Left ventricle myocardium inferior (tissue), 1 donor: ENCODE results near the gene CCDC6. TPM values are rescaled to one million over a fixed set of nuclear protein-coding genes. Genes with fewer than 3 reads are reported as not detected.
"Not testable (repeated sequence)": the region's sequence is repeated elsewhere in the genome, so short reads cannot be mapped to it uniquely, and the experiment has no call there.

Experiments used
- DNase-seq: peaks from one replicate; pipeline ENCODE4 v3.0.0-alpha.2; 2020
- H3K27ac ChIP-seq: fragments of 200-600 bp; replicated peaks from 2 replicates; pipeline ENCODE4 v1.8.0; 2021
- H3K27me3 ChIP-seq: fragments of 200-600 bp; 2 replicates; pipeline ENCODE4 v1.8.0; 2021; ENCODE audit warnings: low read depth
- H3K36me3 ChIP-seq: fragments of 200-600 bp; 2 replicates; pipeline ENCODE4 v1.8.0; 2021
- H3K4me1 ChIP-seq: fragments of 200-600 bp; 2 replicates; pipeline ENCODE4 v1.8.0; 2021
- H3K4me3 ChIP-seq: fragments of 200-600 bp; 2 replicates; pipeline ENCODE4 v1.8.0; 2021; ENCODE audit warnings: mild to moderate bottlenecking, moderate library complexity
- H3K9me3 ChIP-seq: fragments of 200-600 bp; replicated peaks from 2 replicates; pipeline ENCODE4 v1.8.0; 2021
- CTCF ChIP-seq: fragments of 200-600 bp; IDR thresholded peaks from 2 replicates; pipeline ENCODE4 v1.8.0; 2021; ENCODE audit warnings: antibody characterized with exemption, mild to moderate bottlenecking, borderline replicate concordance
- intact Hi-C: fragments of 100-400 bp; cut with micrococcal nuclease; formaldehyde crosslinking; loops from one replicate; pipeline ENCODE4 v1.11.0; 2022
- total RNA-seq: library from RNA; stranded (reverse); fragmentation: NEBNext Ultra II Directional; extraction: Animal tissue kit (Norgen Biotek cat#: 25700); gene quantifications from one replicate; pipeline ENCODE4 v1.2.1, GENCODE V29; 2021
- donor health status: DM: no; HTN: yes; CAD: no; lungs with severe emphysema.

Gene CCDC6
- total RNA-seq, 1 donor from 2014 or later: 16.4 TPM

- H3K4me1 ChIP-seq: no peaks in the 10 kb centered on the region
- H3K9me3 ChIP-seq: no peaks in the 10 kb centered on the region
- peaks cover 10% of the 10 kb centered on the region for H3K27me3 ChIP-seq
- no peak overlapping the region for H3K27ac ChIP-seq
- no peak overlapping the region for H3K4me3 ChIP-seq
- intact Hi-C loops: no loop called here
- TF ChIP-seq CTCF: no peak
- no peak for DNase-seq
- H3K36me3 ChIP-seq: no peaks in the 10 kb centered on the region
Observed at GRCh38 chr10:59945590-59945989, 39.2 kb upstream of the CCDC6 start.

GRCh38 chr10:59944339-59944935 is 38.1 kb upstream of the CCDC6 start:
- DNase-seq: no peak
- H3K4me3 ChIP-seq: no peak overlapping the region

GRCh38 chr10:59942556-59942955 is 36.2 kb upstream of the CCDC6 start:
- intact Hi-C loops: no loop called here
- no peak for DNase-seq
- Histone ChIP-seq H3K27ac (no peak overlapping the region), H3K27me3 (peaks cover 10% of the 10 kb centered on the region), H3K36me3 (no peaks in the 10 kb centered on the region), H3K9me3 (no peaks in the 10 kb centered on the region), H3K4me1 (no peaks in the 10 kb centered on the region), H3K4me3 (no peak overlapping the region)
- TF ChIP-seq CTCF: no peak

More at GRCh38 chr10:59944339-59944935, 38.1 kb upstream of the CCDC6 start:
- Histone ChIP-seq H3K4me1 (no peaks in the 10 kb centered on the region), H3K27me3 (peaks cover 10% of the 10 kb centered on the region), H3K9me3 (no peaks in the 10 kb centered on the region), H3K36me3 (no peaks in the 10 kb centered on the region), H3K27ac (no peak overlapping the region)
- intact Hi-C loops: no loop called here
- no peak for TF ChIP-seq CTCF

- no peak for TF ChIP-seq CTCF
- DNase-seq: no peak
- intact Hi-C loops: no loop called here
- Histone ChIP-seq H3K4me3 (no peak overlapping the region), H3K9me3 (no peaks in the 10 kb centered on the region), H3K4me1 (no peaks in the 10 kb centered on the region), H3K27me3 (no peaks in the 10 kb centered on the region), H3K36me3 (no peaks in the 10 kb centered on the region), H3K27ac (no peak overlapping the region)
Observed at GRCh38 chr10:59937720-59938119, 31.4 kb upstream of the CCDC6 start.

GRCh38 chr10:59934701-59935100 is 28.3 kb upstream of the CCDC6 start:
- peaks cover 7% of the 10 kb centered on the region for H3K9me3 ChIP-seq
- no peaks in the 10 kb centered on the region for H3K36me3 ChIP-seq
- H3K4me3 ChIP-seq: no peak overlapping the region
- H3K4me1 ChIP-seq: no peaks in the 10 kb centered on the region
- no peak for DNase-seq
- H3K27ac ChIP-seq: no peak overlapping the region
- intact Hi-C loops: no loop called here
- no peaks in the 10 kb centered on the region for H3K27me3 ChIP-seq
- TF ChIP-seq CTCF: no peak

GRCh38 chr10:59930788-59931521 is 24.6 kb upstream of the CCDC6 start:
- intact Hi-C loops, H3K27me3 ChIP-seq, DNase-seq, H3K27ac ChIP-seq, H3K36me3 ChIP-seq, H3K4me3 ChIP-seq, H3K9me3 ChIP-seq, H3K4me1 ChIP-seq: not testable (repeated sequence)
